A549 treated with dexamethasone at 1 μM for 4 hours (cell line): ENCODE results near the gene OLIG3. TPM values are rescaled to one million over a fixed set of nuclear protein-coding genes. Genes with fewer than 3 reads are reported as not detected.

ENCODE experiments used
- total RNA-seq: library from RNA; stranded (reverse); fragments of 200-300 nt; extraction: Qiagen RNA extraction; gene quantifications from 5 replicates; pipeline ENCODE4 v1.2.3, GENCODE V29; 2022

Gene OLIG3
- total RNA-seq = not detected in 5 replicates

GRCh38 chr6:137494281-137494987, at the start of gene OLIG3:
Gene OLIG3, minus strand, starts transcription at chr6:137494394. Its CDS starts 224 bp downstream, at chr6:137494170.

